CD4-positive, alpha-beta T cell (primary cell): ENCODE data around the gene URB2. TPM values are rescaled to one million over a fixed set of nuclear protein-coding genes. Genes with fewer than 3 reads are reported as not detected.

ENCODE experiments used
- ATAC-seq: fragments of 200-7000 bp; cut with Tn5 transposase; one replicate; pipeline ENCODE4 v1.10.0; 2022; ENCODE audit warnings: mild to moderate bottlenecking; ENCODE audit not compliant: poor library complexity
- CTCF ChIA-PET: fragments of 350-600 bp; sonication (Branson Sonifier 250); formaldehyde crosslinking; loops from one replicate; lab custom pipeline; 2021; ENCODE audit warnings: antibody characterized with exemption, inconsistent platforms; lab: Charles Lee
- POLR2A ChIA-PET: fragments of 350-600 bp; sonication (Branson Sonifier 250); formaldehyde crosslinking; loops from one replicate; lab custom pipeline; 2021; ENCODE audit warnings: antibody characterized with exemption, inconsistent platforms; lab: Charles Lee
- DNase-seq, 14 experiments: peaks; one replicate each; pipeline ENCODE4 v3.0.0-alpha.2; 2013 to 2020; ENCODE audit warnings: mixed read lengths in 2 of 14
- H3K27ac ChIP-seq, 2 donors: one replicate each; pipeline versions ENCODE4 v1.5.1 to v1.7.0; 2013; ENCODE audit warnings: low read length in 2 of 2, low read depth in 1 of 2, mild to moderate bottlenecking in 1 of 2
- H3K27me3 ChIP-seq, 2 experiments: 1 replicate in 1 of 2; 2 replicates in 1 of 2; pipeline versions ENCODE4 v1.6.1 to v1.7.0; 2013; ENCODE audit warnings: low read length in 2 of 2, control low read depth in 1 of 2, mild to moderate bottlenecking in 1 of 2, moderate library complexity in 1 of 2; ENCODE audit not compliant: insufficient read depth in 2 of 2, control insufficient read depth in 1 of 2
- H3K36me3 ChIP-seq: one replicate; pipeline ENCODE4 v1.6.1; 2013; ENCODE audit warnings: low read length, control low read depth; ENCODE audit not compliant: insufficient read depth
- H3K4me1 ChIP-seq: one replicate; pipeline ENCODE4 v1.6.1; 2013; ENCODE audit warnings: low read length, control low read depth; ENCODE audit not compliant: insufficient read depth
- H3K4me3 ChIP-seq: one replicate; pipeline ENCODE4 v1.5.1; 2013; ENCODE audit warnings: mild to moderate bottlenecking, low read length, moderate library complexity
- H3K9me3 ChIP-seq, 2 experiments: 1 replicate in 1 of 2; 2 replicates in 1 of 2; pipeline versions ENCODE4 v1.6.1 to v1.7.0; 2013; ENCODE audit warnings: low read length in 2 of 2, mild to moderate bottlenecking in 2 of 2, control low read depth in 1 of 2, moderate library complexity in 1 of 2; ENCODE audit not compliant: control insufficient read depth in 1 of 2, insufficient read depth in 1 of 2
- H3K27ac Mint-ChIP-seq: one replicate; pipeline ENCODE4 v1.8.0; 2020; ENCODE audit warnings: mixed read lengths
- H3K27me3 Mint-ChIP-seq: one replicate; pipeline ENCODE4 v1.8.0; 2021; ENCODE audit warnings: mixed read lengths
- H3K36me3 Mint-ChIP-seq: one replicate; pipeline ENCODE4 v1.8.0; 2021; ENCODE audit warnings: low read depth, mixed read lengths
- H3K4me1 Mint-ChIP-seq: one replicate; pipeline ENCODE4 v1.8.0; 2021; ENCODE audit warnings: low read depth, mixed read lengths
- H3K4me3 Mint-ChIP-seq: one replicate; pipeline ENCODE4 v1.8.0; 2020; ENCODE audit warnings: mild to moderate bottlenecking, mixed read lengths
- H3K9me3 Mint-ChIP-seq: one replicate; pipeline ENCODE4 v1.8.0; 2020; ENCODE audit warnings: mixed read lengths
- CTCF ChIP-seq: fragments of 200-600 bp; IDR thresholded peaks from one replicate; pipeline ENCODE4 v1.8.0; 2022; ENCODE audit warnings: antibody characterized with exemption, mild to moderate bottlenecking
- intact Hi-C, 2 experiments: fragments of 100-400 bp; cut with DNase I in 1 of 2; cut with micrococcal nuclease in 1 of 2; formaldehyde crosslinking; loops; one replicate each; pipeline versions ENCODE4 v1.15.1 to v1.9.0; 2023 to 2025; cut with DNase I, micrococcal nuclease
- total RNA-seq, 174 experiments: library from RNA in 2 of 174; stranded (reverse) in 2 of 174; gene quantifications; one replicate each; pipeline ENCODE4 v1.2.3 and lab custom pipeline; 2021 to 2026

URB2 gene
- total RNA-seq, 2 experiments from 2014 or later: 4.1 to 4.2 TPM

GRCh38 chr1:229631148-229631547, 5.1 kb downstream of the URB2 start:
- ChIA-PET CTCF (interaction anchor here (1.1 kb wide), 1 partner anchor 26 kb away, joined by 3 read pairs; no protein-coding TSS in a partner anchor), POLR2A (no interaction called here)
- intact Hi-C loops: no loop called here
- Histone ChIP-seq H3K4me3 (no peak overlapping the region), H3K27me3 (no peaks in the 10 kb centered on the region), H3K4me1 (peaks cover 5% of the 10 kb centered on the region), H3K36me3 (peaks cover 16% of the 10 kb centered on the region), H3K9me3 (no peaks in the 10 kb centered on the region), H3K27ac (no peak overlapping the region)
- no peak for TF ChIP-seq CTCF
- H3K4me3 Mint-ChIP-seq: no peak overlapping the region
- peaks cover 36% of the 10 kb centered on the region for H3K4me1 Mint-ChIP-seq
- DNase-seq (no peak), ATAC-seq (no peak)
- no peaks in the 10 kb centered on the region for H3K9me3 Mint-ChIP-seq
- peaks cover 49% of the 10 kb centered on the region for H3K36me3 Mint-ChIP-seq
- no peaks in the 10 kb centered on the region for H3K27me3 Mint-ChIP-seq
- no peak overlapping the region for H3K27ac Mint-ChIP-seq

- no peaks in the 10 kb centered on the region for H3K4me1 ChIP-seq
- no peak overlapping the region for H3K4me3 ChIP-seq
- H3K27ac ChIP-seq: no peak overlapping the region
- TF ChIP-seq CTCF: no peak
- ATAC-seq (no peak), DNase-seq (no peak)
- H3K27me3 Mint-ChIP-seq: no peaks in the 10 kb centered on the region
- H3K36me3 Mint-ChIP-seq: peaks cover 53% of the 10 kb centered on the region
- no peak overlapping the region for H3K27ac Mint-ChIP-seq
- peaks cover 24% of the 10 kb centered on the region for H3K36me3 ChIP-seq
- no peaks in the 10 kb centered on the region for H3K9me3 Mint-ChIP-seq
- H3K9me3 ChIP-seq: no peaks in the 10 kb centered on the region
- peaks cover 29% of the 10 kb centered on the region for H3K4me1 Mint-ChIP-seq
- ChIA-PET CTCF (interaction anchor here (0.7 kb wide), 2 partner anchors 10 to 74 kb away, joined by 4 to 6 read pairs; no protein-coding TSS in a partner anchor), POLR2A (interaction anchor here (1.2 kb wide), 1 partner anchor 73 kb away, joined by 3 read pairs; the partner anchor contains the start of gene ABCB10)
- no peak overlapping the region for H3K4me3 Mint-ChIP-seq
- H3K27me3 ChIP-seq: no peaks in the 10 kb centered on the region
- intact Hi-C loops: no loop called here
Observed at GRCh38 chr1:229631966-229632365, 5.9 kb downstream of the URB2 start.

GRCh38 chr1:229636042-229636441, 10.0 kb downstream of the URB2 start:
- Mint-ChIP-seq H3K36me3 (peaks cover 72% of the 10 kb centered on the region), H3K9me3 (no peaks in the 10 kb centered on the region), H3K27ac (no peak overlapping the region), H3K4me1 (peaks cover 4% of the 10 kb centered on the region), H3K27me3 (no peaks in the 10 kb centered on the region), H3K4me3 (no peak overlapping the region)
- Histone ChIP-seq H3K27me3 (no peaks in the 10 kb centered on the region), H3K4me1 (no peaks in the 10 kb centered on the region), H3K4me3 (no peak overlapping the region), H3K27ac (no peak overlapping the region), H3K9me3 (no peaks in the 10 kb centered on the region), H3K36me3 (peaks cover 49% of the 10 kb centered on the region)
- ATAC-seq: no peak
- no peak for DNase-seq
- ChIA-PET POLR2A (no interaction called here), CTCF (no interaction called here)
- TF ChIP-seq CTCF: no peak
- intact Hi-C loops: no loop called here
